Colonic mucosa (tissue), 4 donors: ENCODE results near the gene TMEM45A. TPM values are rescaled to one million over a fixed set of nuclear protein-coding genes. Genes with fewer than 3 reads are reported as not detected.
A peak's percentile ranks its signal among the peaks of the same experiment; 100 is the strongest.
"Not testable (repeated sequence)": the region's sequence is repeated elsewhere in the genome, so short reads cannot be mapped to it uniquely, and the experiment has no call there.

Source experiments
- DNase-seq: peaks from one replicate; pipeline ENCODE4 v3.0.0-alpha.2; 2020
- H3K27ac ChIP-seq: fragments of 200-600 bp; one replicate; pipeline ENCODE4 v1.8.0; 2021
- H3K27me3 ChIP-seq: fragments of 200-600 bp; one replicate; pipeline ENCODE4 v1.8.0; 2021
- H3K36me3 ChIP-seq: fragments of 200-600 bp; one replicate; pipeline ENCODE4 v1.8.0; 2021
- H3K4me1 ChIP-seq: fragments of 200-600 bp; one replicate; pipeline ENCODE4 v1.8.0; 2021; ENCODE audit warnings: mild to moderate bottlenecking
- H3K4me3 ChIP-seq: fragments of 200-600 bp; one replicate; pipeline ENCODE4 v1.8.0; 2021
- H3K9ac ChIP-seq, 2 donors: one replicate each; pipeline ENCODE4 v1.7.0; 2013; ENCODE audit warnings: control low read depth in 2 of 2, low read depth in 2 of 2, low read length in 2 of 2
- H3K9me3 ChIP-seq: fragments of 200-600 bp; one replicate; pipeline ENCODE4 v1.8.0; 2021
- intact Hi-C: fragments of 100-400 bp; cut with DNase I; formaldehyde crosslinking; loops from one replicate; pipeline ENCODE4 v1.14.1; 2022
- total RNA-seq, 2 donors: library from RNA; stranded (reverse); fragmentation: NEBNext Ultra II Directional in 1 of 2; extraction: Animal tissue kit (Norgen Biotek cat#: 25700) in 1 of 2; gene quantifications; one replicate each; pipeline ENCODE4 v1.2.1, GENCODE V29; 2021
- TF ChIP-seq, protein P1 (sequence below): fragments of 200-600 bp; IDR thresholded peaks from one replicate; pipeline ENCODE4 v1.8.0; 2022; ENCODE audit warnings: antibody characterized with exemption, mild to moderate bottlenecking
- donor health status: healthy.
- donor health status: DM: no; HTN: no; CAD: no.
- donor health status: DM: no; HTN: no; CAD: no.

The TMEM45A gene, protein sequence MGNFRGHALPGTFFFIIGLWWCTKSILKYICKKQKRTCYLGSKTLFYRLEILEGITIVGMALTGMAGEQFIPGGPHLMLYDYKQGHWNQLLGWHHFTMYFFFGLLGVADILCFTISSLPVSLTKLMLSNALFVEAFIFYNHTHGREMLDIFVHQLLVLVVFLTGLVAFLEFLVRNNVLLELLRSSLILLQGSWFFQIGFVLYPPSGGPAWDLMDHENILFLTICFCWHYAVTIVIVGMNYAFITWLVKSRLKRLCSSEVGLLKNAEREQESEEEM
- total RNA-seq = 1 to 10 TPM; 2.9 to 4.0 TPM

DNA sequence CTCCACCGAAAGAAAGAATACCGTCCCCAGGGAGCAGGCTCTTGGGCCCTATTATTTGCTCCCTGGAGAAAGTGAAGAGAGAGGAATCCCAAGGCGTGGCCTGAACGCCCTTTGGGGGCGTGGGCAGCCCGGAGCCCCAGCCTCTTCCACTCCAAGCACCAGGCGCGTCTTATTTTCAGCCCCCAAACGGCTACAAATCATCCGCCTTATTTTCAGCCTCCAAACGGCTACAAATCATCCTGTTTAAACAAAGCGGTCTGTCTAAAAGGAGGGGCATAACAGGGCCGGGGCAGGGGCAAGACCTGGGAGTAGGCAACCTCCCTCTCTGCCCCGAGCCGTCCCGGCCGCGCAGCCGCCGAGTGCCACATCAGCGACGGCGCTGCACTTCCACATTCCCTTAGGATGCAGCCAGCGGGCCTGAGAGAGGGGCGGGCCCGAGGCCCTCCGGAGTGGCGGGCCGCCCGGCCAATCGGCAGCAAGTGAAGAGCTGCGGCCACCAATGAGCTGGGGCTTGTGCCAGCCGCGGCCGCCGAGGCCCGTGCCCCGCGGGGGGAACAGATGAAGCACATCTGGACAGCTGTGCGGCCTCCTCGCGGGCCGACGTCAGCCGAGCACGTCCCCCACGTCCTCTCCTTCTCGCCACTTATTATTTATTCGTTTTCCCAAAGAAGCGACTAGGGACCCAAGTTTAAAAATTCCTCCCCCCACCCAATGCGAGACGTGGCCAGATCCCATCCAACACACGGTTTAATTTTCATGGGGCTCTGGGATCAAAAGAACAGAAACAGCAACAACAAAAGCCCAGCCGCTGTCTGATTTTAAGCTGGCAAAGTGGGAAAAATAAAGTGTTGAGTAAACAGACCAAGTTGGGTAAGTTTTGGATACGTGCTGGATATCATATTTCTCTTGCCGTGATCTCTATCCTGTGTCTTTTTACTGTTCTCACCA is at the start of gene TMEM45A:
TMEM45A (plus strand) TSS at position 561 of the 948 bp plus-strand sequence. CDS start 62,593 bp downstream, outside the sequence.
- H3K4me1 ChIP-seq = no peaks in the 10 kb centered on the region

DNA sequence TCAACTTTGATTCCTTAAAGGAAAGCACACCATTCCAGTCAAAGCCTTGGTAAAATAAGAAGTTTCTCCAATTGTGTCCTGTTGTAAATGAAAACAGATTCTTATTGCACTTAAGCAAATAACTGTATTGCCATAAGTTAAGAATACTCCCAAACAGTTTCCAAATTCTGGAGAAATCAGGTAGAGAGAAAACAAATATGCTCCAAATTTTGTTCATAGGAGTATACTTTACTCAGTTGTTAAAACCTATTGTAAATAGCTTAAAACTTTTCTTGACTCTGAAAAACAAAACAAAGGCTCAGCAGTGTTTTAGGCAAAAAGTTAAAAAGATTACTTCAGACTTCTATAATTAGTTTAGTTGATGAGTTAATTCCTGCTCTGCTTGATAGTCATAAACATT is 48.7 kb upstream of the TMEM45A start:
- Histone ChIP-seq H3K4me1 (no peaks in the 10 kb centered on the region), H3K27me3 (no peaks in the 10 kb centered on the region), H3K4me3 (no peak overlapping the region), H3K36me3 (no peaks in the 10 kb centered on the region), H3K9me3 (no peaks in the 10 kb centered on the region), H3K27ac (no peak overlapping the region), H3K9ac (no peak overlapping the region)
- DNase-seq = no peak
- TF ChIP-seq, protein P1, sequence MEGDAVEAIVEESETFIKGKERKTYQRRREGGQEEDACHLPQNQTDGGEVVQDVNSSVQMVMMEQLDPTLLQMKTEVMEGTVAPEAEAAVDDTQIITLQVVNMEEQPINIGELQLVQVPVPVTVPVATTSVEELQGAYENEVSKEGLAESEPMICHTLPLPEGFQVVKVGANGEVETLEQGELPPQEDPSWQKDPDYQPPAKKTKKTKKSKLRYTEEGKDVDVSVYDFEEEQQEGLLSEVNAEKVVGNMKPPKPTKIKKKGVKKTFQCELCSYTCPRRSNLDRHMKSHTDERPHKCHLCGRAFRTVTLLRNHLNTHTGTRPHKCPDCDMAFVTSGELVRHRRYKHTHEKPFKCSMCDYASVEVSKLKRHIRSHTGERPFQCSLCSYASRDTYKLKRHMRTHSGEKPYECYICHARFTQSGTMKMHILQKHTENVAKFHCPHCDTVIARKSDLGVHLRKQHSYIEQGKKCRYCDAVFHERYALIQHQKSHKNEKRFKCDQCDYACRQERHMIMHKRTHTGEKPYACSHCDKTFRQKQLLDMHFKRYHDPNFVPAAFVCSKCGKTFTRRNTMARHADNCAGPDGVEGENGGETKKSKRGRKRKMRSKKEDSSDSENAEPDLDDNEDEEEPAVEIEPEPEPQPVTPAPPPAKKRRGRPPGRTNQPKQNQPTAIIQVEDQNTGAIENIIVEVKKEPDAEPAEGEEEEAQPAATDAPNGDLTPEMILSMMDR = no peak
- intact Hi-C loops = no loop called here

More for the DNA sequence above, at the start of gene TMEM45A:
- intact Hi-C loops = no loop called here
- Histone ChIP-seq H3K36me3 (no peaks in the 10 kb centered on the region), H3K9me3 (no peaks in the 10 kb centered on the region), H3K27me3 (no peaks in the 10 kb centered on the region), H3K27ac (peak within 1 kb of the TSS; percentile 73), H3K9ac (peak within 1 kb of the TSS; percentile 46 to 47), H3K4me3 (peak within 1 kb of the TSS; percentile 53)
- peak; percentile 95 for DNase-seq
- TF ChIP-seq, protein P1 = no peak

DNA sequence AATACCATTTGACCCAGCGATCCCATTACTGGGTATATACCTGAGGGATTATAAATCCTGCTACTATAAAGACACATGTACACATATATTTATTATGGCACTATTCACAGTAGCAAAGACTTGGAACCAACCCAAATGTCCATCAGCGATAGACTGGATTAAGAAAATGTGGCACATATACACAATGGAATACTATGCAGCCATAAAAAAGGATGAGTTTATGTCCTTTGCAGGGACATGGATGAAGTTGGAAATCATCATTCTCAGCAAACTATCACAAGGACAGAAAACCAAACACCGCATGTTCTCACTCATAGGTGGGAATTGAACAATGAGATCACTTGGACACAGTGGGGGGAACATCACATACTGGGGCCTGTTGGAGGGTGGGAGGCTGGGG is 45.4 kb upstream of the TMEM45A start:
- H3K9ac ChIP-seq, H3K4me3 ChIP-seq, H3K4me1 ChIP-seq, H3K36me3 ChIP-seq, DNase-seq, H3K9me3 ChIP-seq, H3K27me3 ChIP-seq, intact Hi-C loops, H3K27ac ChIP-seq: not testable (repeated sequence)

DNA sequence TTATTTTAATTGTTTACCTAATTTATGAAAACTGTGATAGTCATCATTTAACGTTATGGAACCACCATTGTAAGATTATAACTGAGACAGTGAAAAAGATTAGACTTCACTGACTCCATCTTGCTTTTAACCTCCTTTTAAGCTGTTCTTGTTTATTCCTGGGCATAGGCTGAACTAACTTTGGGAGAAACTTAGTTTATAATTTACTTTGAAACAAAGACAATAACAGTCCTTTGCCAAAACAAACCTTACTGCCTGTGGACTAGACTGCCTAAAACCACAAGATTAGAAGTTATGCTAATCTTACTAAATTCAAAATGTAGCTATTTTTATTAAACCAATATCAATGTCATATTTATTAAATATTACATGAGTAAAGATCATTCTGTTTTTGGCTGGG is 44.3 kb upstream of the TMEM45A start:
- H3K27me3 ChIP-seq = no peaks in the 10 kb centered on the region
- no peak overlapping the region for H3K9ac ChIP-seq
- TF ChIP-seq, protein P1 = no peak
- no peak overlapping the region for H3K27ac ChIP-seq
- intact Hi-C loops = no loop called here
- H3K36me3 ChIP-seq = no peaks in the 10 kb centered on the region
- H3K9me3 ChIP-seq = no peaks in the 10 kb centered on the region
- H3K4me1 ChIP-seq = no peaks in the 10 kb centered on the region
- no peak for DNase-seq
- no peak overlapping the region for H3K4me3 ChIP-seq

DNA sequence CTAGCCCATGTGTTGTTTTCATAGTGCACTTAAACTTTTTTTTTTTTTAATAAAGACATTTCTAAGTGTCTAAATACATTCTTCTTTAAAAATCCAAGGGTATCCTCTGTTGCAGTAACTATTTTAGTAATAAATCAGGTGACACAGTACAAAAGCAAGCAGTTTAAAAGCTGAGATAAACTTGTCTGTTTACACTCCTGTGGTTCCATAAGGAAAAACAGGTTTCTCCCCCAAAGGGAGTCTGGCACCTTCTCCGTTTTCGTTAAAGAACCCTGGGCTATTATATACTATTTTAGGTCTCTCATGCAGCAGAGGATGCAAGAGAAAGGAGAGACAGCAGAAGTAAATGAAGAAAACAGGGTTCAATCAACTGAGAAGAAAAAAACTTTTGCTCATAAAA is 43.2 kb upstream of the TMEM45A start:
- TF ChIP-seq, protein P1 = no peak
- no peaks in the 10 kb centered on the region for H3K9me3 ChIP-seq
- no peaks in the 10 kb centered on the region for H3K27me3 ChIP-seq
- no peaks in the 10 kb centered on the region for H3K36me3 ChIP-seq
- DNase-seq = no peak
- intact Hi-C loops = no loop called here
- H3K9ac ChIP-seq = no peak overlapping the region
- H3K4me1 ChIP-seq = no peaks in the 10 kb centered on the region
- no peak overlapping the region for H3K4me3 ChIP-seq
- H3K27ac ChIP-seq = no peak overlapping the region
